AG10803 (cell line): ENCODE data around the gene FHOD1.
A peak's percentile ranks its signal among the peaks of the same experiment; 100 is the strongest.

Experiments used
- DNase-seq: peaks from one replicate; pipeline ENCODE4 v3.0.0; 2010; ENCODE audit warnings: low read depth
- H3K4me3 ChIP-seq: 2 replicates; pipeline ENCODE4 v1.5.1; 2011; ENCODE audit warnings: mild to moderate bottlenecking, low read length, control low read depth
- TF ChIP-seq, protein P1 (sequence below): conservative IDR thresholded peaks from 2 replicates; pipeline ENCODE4 v1.5.1; 2011; ENCODE audit warnings: mild to moderate bottlenecking, low read length, control low read depth, inconsistent platforms

FHOD1 gene

GRCh38 chr16:67245186-67245585 is 2.1 kb downstream of the FHOD1 start:
- TF ChIP-seq, protein P1, sequence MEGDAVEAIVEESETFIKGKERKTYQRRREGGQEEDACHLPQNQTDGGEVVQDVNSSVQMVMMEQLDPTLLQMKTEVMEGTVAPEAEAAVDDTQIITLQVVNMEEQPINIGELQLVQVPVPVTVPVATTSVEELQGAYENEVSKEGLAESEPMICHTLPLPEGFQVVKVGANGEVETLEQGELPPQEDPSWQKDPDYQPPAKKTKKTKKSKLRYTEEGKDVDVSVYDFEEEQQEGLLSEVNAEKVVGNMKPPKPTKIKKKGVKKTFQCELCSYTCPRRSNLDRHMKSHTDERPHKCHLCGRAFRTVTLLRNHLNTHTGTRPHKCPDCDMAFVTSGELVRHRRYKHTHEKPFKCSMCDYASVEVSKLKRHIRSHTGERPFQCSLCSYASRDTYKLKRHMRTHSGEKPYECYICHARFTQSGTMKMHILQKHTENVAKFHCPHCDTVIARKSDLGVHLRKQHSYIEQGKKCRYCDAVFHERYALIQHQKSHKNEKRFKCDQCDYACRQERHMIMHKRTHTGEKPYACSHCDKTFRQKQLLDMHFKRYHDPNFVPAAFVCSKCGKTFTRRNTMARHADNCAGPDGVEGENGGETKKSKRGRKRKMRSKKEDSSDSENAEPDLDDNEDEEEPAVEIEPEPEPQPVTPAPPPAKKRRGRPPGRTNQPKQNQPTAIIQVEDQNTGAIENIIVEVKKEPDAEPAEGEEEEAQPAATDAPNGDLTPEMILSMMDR, result no peak
- no peak for DNase-seq
- H3K4me3 ChIP-seq, result peak overlapping the region; percentile 20

DNA sequence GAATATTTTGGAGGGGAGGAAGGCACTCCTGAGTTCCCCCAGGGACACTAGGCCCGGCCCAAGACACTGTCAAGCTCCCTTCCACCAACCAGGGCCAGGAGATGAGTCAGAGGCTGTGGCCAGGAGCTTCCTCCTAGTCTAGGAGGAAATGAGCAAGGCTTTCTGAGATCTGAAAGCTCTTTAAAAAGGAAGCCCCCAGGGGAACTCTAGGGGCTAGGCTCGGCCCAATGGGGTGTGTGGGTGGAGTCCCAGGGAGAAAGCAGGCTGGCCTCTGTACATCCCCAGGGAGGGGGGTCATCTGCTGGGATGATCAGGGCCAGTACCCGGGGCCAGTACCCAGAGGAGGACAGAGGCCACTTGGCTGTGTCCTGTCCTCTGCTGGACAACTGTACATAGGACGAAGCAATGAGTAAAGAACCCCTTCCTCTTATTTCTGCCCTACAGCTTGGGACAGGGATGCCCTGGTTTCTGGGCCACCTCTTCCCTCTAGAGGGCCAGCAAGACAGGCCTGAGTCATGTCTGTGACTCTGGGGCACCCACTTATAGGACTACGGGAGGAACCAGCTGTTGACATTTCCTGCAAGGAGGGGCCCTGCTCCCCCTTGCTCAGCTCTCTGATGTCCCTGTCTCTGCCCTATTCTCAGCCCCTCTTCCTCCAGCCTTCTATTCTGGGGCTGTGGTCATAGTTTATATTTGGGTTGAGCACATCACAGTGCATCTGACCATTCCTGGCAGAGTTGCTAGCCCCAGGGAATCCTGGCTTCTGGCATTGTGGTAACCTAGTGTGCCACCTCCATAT is 2.7 kb downstream of the FHOD1 start:
- TF ChIP-seq, protein P1, result 0 out of 2 replicates have a peak, but pooled peaks have one; percentile 7
- DNase-seq, result peak; percentile 89
- peak overlapping the region; percentile 20 for H3K4me3 ChIP-seq

DNA sequence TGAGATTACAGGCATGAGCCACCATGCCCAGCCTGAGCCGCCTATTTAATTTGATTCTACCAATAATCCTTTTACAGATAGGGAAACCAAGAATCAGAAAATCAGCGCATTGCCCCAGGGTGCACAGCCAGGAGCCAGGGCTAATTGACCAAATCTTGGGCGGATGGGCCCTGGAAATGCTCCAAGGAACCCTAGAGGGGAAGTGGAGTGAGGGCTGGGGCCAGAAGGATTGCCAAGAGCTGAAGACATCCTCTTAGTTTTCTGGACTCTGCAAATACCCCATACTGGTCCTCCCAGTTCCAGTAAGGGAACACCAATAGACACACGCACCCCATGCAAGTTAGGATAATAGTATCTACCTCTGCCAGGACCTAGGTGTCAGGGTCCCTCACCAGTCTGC is 3.8 kb downstream of the FHOD1 start:
- DNase-seq, result no peak
- no peak overlapping the region for H3K4me3 ChIP-seq
- TF ChIP-seq, protein P1, result no peak

- TF ChIP-seq, protein P1, result no peak
- H3K4me3 ChIP-seq, result no peak overlapping the region
Observed at GRCh38 chr16:67242138-67242730, 5.0 kb downstream of the FHOD1 start.

DNA sequence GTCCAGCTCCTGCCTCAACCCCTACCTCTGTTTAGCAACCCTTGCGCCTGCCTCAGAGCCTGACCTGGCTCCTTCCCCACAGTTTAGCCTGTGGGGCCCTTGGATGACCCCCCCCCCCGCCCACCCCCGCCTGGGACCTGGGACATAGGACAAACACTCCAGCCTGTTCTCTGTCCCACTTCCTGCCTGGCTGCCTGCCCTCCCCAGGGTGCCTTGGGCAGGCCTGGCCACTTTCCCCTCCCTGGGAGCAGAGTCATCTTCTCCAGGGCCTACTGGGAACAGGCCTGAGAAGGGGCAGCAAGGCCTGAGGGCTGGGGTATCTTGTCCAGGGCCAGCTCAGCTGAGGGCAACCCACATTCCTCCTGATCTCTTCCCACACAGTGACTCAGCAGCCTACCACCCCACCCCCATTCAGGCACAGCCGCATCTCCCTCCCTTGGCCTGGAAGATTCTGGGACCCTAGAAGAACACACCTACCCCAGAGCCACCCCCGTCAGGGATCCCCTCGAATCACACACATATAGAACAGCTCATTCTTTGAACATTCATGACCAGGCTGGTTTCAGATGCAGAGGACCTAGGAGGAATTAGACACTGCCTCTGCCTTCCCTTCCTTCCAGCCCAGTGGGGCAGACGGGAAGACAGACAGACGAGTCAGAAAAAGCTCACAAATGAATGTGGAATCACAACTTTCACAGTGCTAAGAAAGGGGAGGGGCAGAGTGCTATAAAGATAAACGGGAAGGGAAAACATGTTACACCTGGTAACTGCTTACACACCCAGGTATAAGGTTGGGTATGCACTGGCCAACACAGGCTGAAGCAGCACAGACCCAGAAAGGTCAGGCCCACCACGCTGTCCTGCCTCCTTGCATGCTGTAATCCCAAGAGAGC is 6.0 kb downstream of the FHOD1 start:
- no peak overlapping the region for H3K4me3 ChIP-seq
- peak; percentile 90 for DNase-seq
- TF ChIP-seq, protein P1, result no peak

More at GRCh38 chr16:67242138-67242730, 5.0 kb downstream of the FHOD1 start:
- no peak for DNase-seq

DNA sequence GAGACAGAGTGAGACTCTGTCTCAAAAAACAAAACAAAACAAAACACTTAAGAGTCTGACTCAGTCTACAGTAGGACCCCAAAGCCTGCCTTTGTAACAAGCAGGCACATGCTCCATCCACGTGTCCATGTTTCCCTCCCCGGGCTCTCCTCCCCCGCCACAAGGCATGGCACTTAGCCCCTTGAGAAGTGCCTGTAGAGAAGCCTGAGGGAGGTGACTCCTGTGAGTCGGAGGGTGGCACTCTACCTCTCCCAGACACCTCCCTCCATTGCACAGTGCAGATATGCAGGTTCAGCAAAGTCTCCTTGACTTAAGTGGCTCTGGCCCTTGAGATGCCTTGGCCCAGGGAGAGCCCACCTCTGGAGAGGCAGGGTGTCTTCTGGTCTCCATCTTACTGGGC is 6.8 kb downstream of the FHOD1 start:
- peak; percentile 34 for DNase-seq
- H3K4me3 ChIP-seq, result no peak overlapping the region
- TF ChIP-seq, protein P1, result no peak
